HT1080 (cell line): ENCODE measurements around the gene SP140L. TPM values are rescaled to one million over a fixed set of nuclear protein-coding genes. Genes with fewer than 3 reads are reported as not detected.
"Not testable (repeated sequence)": the region's sequence is repeated elsewhere in the genome, so short reads cannot be mapped to it uniquely, and the experiment has no call there.

ENCODE experiments used
- DNase-seq: peaks from one replicate; pipeline ENCODE4 v3.0.0-alpha.2; 2015; ENCODE audit warnings: low read depth
- total RNA-seq: library from RNA; depleted of rRNA; stranded (reverse); fragments of >200 nt; shearing (Covaris generic); gene quantifications from 2 replicates; pipeline ENCODE4 v1.2.3, GENCODE V29; 2014

Gene SP140L
- total RNA-seq, 1 experiment from 2014 or later: 9.3 TPM

DNA sequence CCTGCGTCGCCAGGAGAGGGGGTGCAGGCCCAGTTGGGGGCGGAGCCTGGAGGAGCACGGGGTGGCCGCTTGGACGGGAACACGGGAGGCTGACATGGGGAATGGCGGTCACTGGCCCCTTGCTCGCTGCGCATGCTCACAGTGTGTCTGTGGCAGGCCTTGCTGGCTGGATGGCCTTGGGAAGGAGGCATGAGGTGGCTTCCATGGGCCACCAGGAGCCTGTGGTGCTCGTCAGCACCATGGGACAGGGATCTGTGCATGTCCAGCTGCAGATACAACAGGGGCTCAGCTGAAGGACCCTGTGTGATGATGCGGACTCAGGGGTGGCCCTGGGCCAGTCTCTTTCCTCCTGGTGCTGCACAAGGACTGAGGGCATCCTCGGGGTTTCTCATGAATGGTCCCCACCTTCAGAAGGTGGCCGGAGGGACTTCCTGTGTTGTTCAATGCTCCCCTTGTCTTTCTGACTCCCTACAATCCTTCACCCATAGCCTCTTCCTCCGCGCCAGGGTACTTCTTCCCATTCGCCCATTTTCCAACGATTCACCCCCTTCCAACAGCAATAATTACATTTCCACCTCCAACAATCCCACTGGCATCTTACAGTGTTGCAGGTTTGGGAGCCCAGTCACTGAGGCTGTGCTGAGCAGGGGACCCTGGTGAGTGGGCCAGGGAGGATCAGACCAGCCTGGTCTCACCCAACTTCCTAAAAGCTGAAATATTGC is 3.4 kb upstream of the SP140L start:
- no peak for DNase-seq

DNA sequence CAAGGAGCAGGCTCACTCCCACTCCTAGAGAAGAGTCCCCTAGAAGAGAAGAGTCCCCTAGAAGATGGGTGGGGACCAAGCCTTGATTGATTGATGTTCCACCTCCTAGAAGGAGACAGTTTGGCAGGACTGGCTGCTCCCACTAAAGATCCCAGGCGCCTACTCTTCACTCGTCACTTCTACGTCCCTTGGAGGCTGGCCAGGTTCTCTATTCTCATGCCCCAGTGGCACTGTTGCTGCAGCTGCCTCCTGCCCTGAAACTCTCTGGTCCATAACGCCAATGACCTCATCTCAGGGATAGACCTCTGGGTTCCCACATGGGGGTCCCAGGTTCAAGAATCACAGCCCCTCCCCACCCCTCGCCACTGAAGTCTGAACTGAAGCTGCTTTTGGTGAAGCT is 2.5 kb upstream of the SP140L start:
- DNase-seq: no peak

DNA sequence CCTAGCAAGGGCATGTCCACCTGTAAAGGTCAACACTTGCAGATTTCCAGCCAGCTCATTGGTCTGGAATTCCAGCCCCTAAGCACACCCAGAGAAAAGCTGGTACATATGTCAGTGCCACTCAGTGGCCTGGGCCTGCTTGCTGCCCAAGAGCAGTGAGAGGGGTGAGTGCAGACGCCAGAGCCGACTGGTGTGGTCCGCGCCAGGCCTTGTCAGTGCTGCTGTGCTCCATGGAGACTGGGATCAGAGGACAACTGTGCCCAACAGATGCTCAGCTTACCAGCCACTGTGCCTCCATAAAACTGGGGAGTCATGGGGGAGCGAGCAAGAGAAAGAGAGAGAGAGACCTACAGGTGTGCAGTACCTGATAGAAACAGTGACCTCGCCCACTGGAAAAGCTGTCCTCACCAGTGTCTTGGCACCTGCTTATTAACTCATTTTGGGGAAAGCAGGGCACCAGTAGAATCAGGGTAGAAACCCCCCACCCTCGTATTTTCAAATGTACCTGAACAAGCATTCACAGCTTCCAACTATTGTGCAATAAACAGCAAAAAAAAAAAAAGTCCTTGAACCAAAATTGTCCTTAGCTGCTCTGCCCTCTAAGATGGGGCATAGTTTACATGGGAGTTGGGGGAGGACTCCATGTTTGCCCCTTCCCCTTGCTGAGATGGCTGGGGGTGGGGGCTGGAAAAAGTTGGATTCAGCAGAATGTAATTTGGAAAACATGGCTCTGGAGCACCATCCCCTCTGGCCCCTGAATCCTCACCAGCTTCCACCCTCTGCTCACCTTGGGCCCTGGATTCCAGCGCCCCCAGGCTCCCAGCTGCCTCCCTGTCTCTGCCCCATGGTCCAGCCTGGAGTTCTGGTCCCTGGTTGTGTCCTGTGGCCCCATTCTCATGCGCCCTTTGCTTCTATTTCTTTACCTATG is 1.4 kb upstream of the SP140L start:
- no peak for DNase-seq

DNA sequence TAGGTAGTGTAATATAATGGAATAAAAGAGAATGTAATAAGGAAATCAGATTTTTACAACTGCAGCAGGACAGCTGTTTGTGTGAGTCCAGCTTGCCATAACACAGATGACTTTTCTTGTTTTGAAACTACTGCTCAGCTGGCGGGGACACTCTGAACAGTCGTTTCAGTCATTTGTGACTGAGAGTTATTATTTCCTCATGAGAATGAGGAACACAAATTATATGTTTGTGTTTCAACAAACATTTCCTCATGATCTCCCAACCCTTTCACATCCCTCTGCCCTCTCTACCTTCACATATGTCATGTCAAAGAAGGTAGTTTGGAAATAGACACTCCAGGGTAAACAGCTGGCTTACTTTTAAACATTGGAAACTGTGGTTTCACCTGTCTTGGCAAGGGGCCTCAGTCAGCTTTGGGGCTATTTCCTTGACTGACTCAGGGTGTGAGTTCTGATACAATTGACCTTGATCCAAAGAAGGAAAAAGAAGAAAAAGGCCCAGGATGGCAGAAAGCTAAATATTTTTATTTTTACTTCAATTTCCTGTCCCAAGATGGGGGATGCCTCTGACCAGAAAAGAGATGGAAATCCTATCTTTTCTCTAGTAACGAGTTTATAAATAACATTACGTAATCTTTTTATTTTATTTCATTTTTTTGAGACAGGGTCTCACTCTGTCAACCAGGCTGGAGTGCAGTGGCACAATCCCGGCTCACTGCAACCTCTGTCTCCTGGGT is 593 bp downstream of the SP140L start:
- no peak for DNase-seq

DNA sequence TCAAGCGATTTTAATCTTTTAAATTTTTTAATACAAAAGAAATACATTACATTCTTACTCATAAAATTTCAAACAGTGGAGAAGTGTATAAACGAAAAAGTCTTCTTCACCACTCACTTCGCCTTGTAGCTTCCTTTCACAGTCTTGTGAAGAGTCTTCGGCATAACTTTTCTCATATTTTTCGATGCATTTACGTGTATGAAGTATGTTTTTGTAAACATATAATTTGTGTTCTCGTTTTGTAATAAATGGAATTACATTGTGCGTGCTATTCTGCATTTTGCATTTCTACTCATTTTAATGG is 1.1 kb downstream of the SP140L start:
- DNase-seq: no peak

DNA sequence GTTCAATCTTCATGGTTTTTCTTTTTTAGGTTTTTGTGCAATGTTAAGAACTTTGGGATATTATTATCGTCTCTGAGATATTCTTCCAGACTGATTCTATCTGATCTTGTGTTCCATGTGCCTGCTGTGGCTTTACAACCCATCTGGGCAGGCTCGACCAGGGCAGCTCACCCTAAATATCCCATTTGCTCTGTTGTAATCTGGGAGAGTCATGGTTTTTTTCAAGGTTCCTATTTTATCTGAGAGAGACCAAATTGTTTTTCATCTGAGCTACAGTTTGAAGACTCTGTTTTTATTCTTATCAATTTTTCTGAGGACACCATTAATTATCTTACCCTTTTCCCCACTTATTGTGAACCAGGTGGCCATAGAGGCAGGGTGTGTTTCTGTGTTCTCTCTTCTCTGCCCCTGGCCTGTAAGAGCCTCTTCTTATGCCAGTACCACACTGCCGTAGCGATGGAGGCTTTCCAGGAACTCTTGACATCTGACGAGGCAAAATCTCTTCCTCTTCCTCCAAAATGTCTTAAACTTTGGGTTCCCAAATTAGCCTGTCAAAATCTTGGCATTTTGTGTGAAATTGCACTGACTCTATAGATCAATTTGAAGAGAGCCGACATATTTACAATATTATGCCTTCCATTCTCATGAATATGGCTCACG is 3.1 kb downstream of the SP140L start:
- DNase-seq: no peak

GRCh38 chr2:230330725-230331124 is 3.7 kb downstream of the SP140L start:
- DNase-seq: peak; percentile 11

- no peak for DNase-seq
Observed at GRCh38 chr2:230335461-230335863, 8.5 kb downstream of the SP140L start.

GRCh38 chr2:230335864-230336506 is 9.0 kb downstream of the SP140L start:
- no peak for DNase-seq

DNA sequence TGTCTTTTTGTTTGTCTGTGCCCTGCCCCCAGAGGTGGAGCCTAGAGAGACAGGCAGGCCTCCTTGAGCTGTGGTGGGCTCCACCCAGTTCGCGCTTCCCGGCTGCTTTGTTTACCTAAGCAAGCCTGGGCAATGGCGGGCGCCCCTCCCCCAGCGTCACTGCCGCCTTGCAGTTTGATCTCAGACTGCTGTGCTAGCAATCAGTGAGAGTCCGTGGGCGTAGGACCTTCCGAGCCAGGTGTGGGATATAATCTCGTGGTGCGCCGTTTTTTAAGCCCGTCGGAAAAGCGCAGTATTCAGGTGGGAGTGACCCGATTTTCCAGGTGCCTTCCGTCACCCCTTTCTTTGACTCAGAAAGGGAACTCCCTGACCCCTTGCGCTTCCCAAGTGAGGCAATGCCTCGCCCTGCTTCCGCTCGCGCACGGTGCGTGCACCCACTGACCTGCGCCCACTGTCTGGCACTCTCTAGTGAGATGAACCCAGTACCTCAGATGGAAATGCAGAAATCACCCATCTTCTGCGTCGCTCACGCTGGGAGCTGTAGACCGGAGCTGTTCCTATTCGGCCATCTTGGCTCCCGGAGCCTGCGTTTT is 15.0 kb downstream of the SP140L start:
- not testable (repeated sequence) for DNase-seq

DNA sequence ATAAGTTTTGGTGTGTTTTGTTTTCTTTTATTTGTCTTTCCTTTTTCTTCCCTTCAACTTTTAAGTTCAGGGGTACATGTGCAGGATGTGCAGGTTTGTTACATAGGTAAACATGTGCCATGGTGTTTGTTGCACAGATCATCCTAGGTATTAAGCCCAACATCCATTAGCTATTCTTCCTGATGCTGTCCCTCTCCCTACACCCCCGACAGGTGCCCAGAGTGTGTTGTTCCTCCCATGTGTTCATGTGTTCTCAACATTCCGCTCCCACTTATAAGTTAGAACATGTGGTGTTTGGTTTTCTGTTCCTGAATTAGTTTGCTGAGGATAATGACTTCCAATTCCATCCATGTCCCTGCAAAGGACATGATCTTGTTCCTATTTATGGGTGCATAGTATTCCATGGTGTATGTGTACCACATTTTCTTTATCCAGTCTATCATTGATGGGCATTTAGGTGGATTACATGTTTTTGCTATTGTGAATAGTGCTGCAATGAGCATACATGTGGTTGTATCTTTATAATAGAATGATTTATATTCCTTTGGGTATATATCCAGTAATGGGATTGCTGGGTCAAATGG is 16.1 kb downstream of the SP140L start:
- DNase-seq: not testable (repeated sequence)

DNA sequence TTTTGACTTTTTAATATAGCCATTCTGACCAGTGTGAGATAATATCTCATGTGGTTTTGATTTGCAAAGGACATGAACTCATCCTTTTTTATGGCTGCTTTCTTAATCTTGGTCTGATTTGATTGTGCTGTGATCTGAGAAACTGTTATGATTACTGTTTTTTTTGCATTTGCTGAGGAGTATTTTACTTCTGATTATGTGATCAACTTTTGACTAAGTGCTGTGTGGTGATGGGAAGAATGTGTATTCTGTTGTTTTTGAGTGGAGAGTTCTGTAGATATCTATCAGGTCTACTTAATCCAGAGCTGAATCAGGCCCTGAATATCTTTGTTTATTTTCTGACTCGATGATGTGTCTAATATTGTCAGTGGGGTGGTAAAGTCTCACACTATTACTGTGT is 16.8 kb downstream of the SP140L start:
- no peak for DNase-seq

- DNase-seq: no peak
Observed at GRCh38 chr2:230346465-230346864, 19.5 kb downstream of the SP140L start.

DNA sequence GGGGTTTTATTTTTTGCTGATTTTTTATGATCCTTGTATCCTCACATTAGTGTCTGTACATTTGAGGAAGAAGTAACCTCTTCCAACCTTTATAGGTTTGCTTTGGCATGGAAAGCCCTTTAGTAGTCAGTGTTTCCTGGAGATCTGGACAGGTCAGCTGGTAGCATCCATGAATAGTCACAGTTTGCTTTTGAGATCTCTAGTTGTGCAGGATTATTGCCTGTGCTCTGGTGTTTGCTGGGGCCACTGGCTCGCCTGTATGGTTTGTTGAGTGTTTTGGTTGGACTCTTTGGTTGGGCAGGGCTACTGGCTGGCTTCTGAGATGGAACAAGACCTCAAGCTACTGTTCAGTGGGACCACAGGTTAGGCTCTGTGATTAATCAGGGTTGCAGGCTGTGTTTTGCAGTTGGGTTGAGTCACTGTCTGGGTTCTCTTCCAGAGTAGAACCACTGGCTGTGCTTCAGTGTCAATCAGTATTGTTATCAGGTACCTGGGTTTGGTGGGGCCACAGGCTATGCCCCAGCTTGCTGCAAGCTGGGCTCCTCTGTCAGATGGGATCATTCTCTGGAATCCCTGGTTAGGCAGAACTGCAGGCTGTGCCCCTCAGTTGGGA is 20.0 kb downstream of the SP140L start:
- no peak for DNase-seq

- no peak for DNase-seq
Observed at GRCh38 chr2:230347659-230348305, 20.8 kb downstream of the SP140L start.

DNA sequence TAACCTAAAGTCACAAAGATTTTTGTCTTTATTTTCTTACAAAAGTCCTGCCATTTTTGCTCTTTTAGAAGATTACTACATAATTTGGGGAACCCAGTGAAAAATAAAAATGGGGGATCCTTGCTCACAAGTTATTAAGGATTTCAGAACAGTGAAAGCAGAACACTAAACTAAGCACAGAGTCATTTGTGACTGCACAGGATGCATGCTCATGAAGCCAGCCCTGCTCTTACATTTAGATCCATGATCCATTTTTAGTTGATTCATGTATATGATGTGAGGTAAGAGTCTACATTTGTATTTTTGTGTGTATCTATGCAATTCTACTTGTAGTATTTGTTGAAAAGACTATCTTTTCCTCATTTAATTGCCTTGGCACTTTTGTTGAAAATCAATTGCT is 21.8 kb downstream of the SP140L start:
- DNase-seq: no peak

GRCh38 chr2:230356084-230356483 is 29.1 kb downstream of the SP140L start:
- no peak for DNase-seq

DNA sequence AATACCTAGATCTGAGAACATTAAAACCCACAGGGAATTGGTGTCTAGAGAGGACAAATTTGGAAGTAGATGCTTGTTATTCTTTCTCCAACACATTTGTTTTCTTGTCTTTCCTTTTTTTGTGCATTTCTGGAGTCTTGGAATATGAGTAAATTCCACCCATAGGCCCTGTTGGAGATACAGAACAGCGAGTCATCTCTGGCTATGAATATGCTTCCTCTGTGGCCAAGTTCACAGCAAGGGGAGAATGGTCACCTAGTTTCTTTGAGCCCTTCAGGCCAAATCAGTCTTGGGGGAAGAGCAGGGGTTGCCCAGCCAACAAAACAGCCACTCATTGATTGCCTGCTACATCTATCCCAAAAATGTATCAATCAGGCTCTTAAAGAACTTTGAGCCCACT is 31.3 kb downstream of the SP140L start:
- peak; percentile 80 for DNase-seq

DNA sequence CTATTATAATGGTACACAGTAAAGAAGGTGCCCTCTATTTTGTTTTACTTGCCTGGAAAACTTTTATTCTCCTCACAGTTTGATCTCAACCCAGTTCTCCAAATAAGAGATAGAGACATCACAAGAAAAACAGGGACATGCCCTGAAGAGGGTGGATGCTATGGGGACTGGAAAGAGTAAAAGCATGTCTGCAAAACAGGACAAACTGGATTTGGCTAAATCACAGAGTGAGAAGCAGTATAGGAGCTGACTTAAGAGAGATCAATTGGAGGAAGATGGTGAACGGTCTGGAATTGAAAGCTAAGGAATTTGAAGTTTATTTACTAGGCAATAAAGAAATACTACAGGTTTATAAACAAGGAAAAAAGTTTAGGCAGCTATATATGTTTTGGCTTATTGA is 33.0 kb downstream of the SP140L start:
- no peak for DNase-seq
